LNCaP clone FGC (cell line): ENCODE data around the gene ST3GAL5.

Source experiments
- DNase-seq: peaks from one replicate; pipeline ENCODE4 v3.0.0-alpha.2; 2011; ENCODE audit warnings: low read depth
- H3K4me3 ChIP-seq: 2 replicates; pipeline ENCODE4 v1.5.1; 2011; ENCODE audit warnings: mild to moderate bottlenecking, low read depth, low read length, control low read depth
- TF ChIP-seq, protein P1 (sequence below): IDR thresholded peaks from 2 replicates; pipeline ENCODE4 v1.5.1; 2012; ENCODE audit warnings: mild to moderate bottlenecking; ENCODE audit not compliant: control insufficient read depth, insufficient read depth; ENCODE audit errors: extremely low read depth

ST3GAL5 gene

DNA sequence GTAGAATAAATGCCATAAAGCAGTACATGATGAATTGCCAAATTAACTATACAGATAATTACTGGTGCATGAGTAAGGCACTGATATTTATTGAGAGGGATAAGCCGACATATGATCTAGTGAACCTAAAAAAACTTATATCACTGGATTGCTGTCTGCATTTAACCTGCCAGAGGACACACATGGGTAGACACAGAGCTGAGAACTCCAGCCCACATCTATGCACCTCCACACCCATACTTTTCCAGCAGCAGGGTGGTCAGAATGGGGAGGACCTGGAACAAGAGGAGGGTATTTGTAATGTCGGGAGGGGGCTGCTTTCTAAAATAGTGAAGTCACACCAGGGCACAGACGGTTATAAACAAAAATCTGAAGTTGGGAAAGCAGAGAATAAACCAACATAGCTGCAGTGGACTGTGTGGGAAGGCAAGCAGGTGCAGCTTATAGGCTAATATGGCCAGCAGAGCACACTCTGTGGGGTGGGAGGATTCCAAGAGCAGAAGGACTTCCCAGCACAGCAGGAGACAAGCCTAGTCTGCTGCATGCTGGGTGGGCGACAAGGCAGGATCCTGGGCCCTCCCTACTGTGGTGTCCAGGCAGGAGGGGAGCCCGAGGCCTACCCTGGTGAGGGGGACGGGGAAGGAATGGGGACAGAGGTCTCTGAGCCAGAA lies 17.2 kb downstream of the ST3GAL5 start:
- TF ChIP-seq, protein P1, sequence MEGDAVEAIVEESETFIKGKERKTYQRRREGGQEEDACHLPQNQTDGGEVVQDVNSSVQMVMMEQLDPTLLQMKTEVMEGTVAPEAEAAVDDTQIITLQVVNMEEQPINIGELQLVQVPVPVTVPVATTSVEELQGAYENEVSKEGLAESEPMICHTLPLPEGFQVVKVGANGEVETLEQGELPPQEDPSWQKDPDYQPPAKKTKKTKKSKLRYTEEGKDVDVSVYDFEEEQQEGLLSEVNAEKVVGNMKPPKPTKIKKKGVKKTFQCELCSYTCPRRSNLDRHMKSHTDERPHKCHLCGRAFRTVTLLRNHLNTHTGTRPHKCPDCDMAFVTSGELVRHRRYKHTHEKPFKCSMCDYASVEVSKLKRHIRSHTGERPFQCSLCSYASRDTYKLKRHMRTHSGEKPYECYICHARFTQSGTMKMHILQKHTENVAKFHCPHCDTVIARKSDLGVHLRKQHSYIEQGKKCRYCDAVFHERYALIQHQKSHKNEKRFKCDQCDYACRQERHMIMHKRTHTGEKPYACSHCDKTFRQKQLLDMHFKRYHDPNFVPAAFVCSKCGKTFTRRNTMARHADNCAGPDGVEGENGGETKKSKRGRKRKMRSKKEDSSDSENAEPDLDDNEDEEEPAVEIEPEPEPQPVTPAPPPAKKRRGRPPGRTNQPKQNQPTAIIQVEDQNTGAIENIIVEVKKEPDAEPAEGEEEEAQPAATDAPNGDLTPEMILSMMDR, result no peak
- H3K4me3 ChIP-seq, result no peak overlapping the region
- no peak for DNase-seq

DNA sequence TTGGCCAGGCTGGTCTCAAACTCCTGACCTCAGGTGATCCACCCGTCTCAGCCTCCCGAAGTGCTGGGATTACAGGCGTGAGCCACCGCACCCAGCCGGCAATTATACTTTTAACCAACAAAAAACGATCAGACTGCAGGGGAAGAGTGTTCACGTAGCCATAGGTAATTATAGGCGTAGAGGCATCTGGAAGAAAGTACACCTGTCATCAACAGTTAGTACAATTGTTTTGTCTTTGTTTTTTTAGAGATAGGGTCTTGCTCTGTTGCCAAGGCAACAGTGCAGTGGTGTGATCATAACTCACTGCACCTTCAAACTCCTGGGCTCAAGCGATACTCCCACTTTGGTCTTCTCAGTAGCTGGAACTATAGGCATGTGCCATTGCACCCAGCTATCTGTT lies 20.0 kb downstream of the ST3GAL5 start:
- no peak overlapping the region for H3K4me3 ChIP-seq
- DNase-seq, result no peak
- TF ChIP-seq, protein P1, result no peak

DNA sequence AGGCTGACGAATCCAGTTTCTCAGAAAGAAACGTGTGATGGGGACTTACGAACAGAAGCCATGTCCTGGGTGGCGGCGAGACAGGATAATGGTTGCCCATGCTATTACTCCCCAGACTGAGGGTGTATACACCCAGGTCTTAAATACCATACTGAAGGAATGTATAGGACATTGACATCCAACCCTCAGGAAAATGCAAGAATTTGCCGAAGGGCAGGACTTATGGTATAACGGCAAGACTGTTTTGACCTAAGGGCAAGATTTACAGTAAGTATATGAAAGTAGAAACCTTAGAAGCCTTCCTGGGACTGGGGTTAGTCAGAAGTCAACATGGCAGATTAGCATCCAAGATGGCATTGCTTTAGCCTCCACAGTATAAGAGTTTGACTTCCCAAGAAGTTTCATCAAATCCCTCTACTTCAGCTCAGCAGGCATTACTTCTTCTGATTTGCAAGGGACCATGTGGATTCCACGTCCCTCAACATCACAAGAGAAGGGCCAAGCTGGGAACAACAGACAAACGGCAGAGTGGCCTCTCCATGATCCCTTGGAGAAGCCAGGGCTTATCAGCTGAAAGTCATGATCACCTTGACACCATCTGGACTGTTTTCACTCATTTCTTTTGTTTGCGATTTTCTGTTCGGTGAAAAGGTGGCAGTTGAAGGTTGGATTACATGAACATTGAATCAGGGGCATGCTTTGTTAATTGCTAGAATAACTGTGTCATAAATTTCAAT lies 21.1 kb downstream of the ST3GAL5 start:
- TF ChIP-seq, protein P1, result no peak
- no peak for DNase-seq
- no peak overlapping the region for H3K4me3 ChIP-seq

DNA sequence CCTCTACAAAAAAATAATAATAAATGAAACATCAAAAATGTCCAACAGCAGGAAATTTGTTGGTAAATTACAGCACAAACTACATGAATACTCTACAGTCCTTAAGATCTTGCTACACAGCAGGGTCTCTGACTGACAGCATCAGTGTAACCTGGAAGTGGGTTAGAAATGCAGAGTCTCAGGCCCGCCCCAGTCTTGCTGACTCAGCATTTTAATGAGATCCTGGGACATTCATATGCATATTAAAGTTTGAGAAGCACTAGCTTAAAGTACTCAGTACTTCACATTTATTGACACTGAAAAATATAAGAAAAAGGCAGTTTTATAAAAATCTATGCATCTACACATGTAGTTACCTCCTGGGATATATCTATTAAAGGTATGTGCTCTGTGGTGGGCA lies 21.7 kb downstream of the ST3GAL5 start:
- TF ChIP-seq, protein P1, result no peak
- no peak overlapping the region for H3K4me3 ChIP-seq

DNA sequence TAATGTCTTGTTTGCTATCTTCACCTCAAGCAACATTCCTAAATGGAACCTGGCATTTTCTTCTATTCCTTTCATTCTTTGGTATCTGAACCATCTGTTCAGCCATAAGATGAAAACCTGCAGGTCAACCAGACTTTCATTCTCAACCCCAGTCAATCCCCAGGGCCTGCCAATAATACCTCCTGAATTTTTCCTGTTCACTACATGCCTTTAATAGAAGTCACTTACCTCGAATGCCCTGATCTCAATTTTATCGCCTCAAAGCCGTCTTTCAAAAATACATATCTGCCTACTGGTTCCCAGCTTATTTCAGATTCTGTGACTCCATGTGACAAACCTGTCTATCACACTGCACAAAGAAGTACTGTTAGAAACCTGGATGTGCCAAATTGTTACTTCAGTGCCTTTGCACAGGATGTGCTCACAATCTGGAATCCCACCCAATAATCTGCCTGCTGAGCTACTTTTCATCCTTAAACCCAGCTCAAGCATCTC lies 22.6 kb downstream of the ST3GAL5 start:
- no peak for DNase-seq
- no peak overlapping the region for H3K4me3 ChIP-seq
- TF ChIP-seq, protein P1, result no peak

More for the DNA sequence above, 21.7 kb downstream of the ST3GAL5 start:
- no peak for DNase-seq

DNA sequence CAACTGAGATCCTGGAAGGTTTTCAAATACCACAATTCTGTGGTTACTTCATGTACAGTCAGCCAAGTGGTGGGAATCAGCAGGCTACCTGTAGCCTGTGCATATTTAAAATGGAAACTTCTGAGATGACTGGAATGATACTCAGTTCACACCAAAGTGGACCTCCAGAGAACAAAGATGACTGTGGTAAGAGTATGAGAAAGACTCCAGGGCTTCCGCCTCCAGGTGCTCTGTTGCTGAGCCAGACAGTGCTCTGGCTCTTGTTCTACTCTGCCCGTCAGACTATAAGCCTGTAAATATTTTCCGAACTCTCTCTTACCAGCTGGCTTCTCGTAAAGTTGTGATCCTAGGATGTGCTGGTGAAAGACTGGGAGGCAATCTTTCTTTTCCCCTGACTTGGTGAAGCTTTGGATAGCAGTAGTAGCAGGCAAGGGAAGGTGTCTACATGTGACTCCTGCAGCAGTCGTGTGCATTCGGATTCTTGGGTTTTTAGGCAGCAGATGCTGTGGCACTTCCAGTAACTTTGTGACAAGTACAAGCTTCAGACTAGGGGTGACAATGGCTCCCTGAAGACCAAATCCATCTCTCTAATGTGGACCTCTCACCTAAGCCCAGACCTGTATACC lies 23.1 kb downstream of the ST3GAL5 start:
- H3K4me3 ChIP-seq, result no peak overlapping the region
- TF ChIP-seq, protein P1, result no peak
- no peak for DNase-seq
